ENCODE measurements around the gene PECR.

The PECR gene

GRCh38 chr2:216104691-216105090, 23.1 kb upstream of the PECR start:
- TF ChIP-seq CREB1 (IDR thresholded peaks at IDR 0.05; ENCODE audit: low read depth) (no peak), CEBPB (IDR thresholded peaks at IDR 0.05) (no peak)

GRCh38 chr2:216103213-216103612, 21.6 kb upstream of the PECR start:
- no peak for TF ChIP-seq TAF1 (IDR thresholded peaks at IDR 0.05; ENCODE audit: low read depth)
- TF ChIP-seq EP300 (IDR thresholded peaks at IDR 0.05; ENCODE audit: borderline replicate concordance): no peak
- no peak for TF ChIP-seq TCF12 (IDR thresholded peaks at IDR 0.05; ENCODE audit: low read depth)
- no peak for TF ChIP-seq FOXM1 (IDR thresholded peaks at IDR 0.05; ENCODE audit: borderline replicate concordance, low read depth)
- no peak for TF ChIP-seq NFIC (IDR thresholded peaks at IDR 0.05)
- TF ChIP-seq REST (IDR thresholded peaks at IDR 0.05; ENCODE audit: low read depth): no peak
- TF ChIP-seq MAX (IDR thresholded peaks at IDR 0.05): no peak
- no peak for TF ChIP-seq YY1 (IDR thresholded peaks at IDR 0.05; ENCODE audit: low read depth)

- no peak for TF ChIP-seq REST (IDR thresholded peaks at IDR 0.05; ENCODE audit: low read depth)
- no peak for TF ChIP-seq EP300 (IDR thresholded peaks at IDR 0.05; ENCODE audit: borderline replicate concordance)
- no peak for TF ChIP-seq MAX (IDR thresholded peaks at IDR 0.05)
- TF ChIP-seq TEAD4 (IDR thresholded peaks at IDR 0.05): no peak
- no peak for TF ChIP-seq CEBPB (IDR thresholded peaks at IDR 0.05)
- no peak for TF ChIP-seq NFIC (IDR thresholded peaks at IDR 0.05)
- TF ChIP-seq YY1 (IDR thresholded peaks at IDR 0.05; ENCODE audit: low read depth): no peak
- TF ChIP-seq CREB1 (IDR thresholded peaks at IDR 0.05; ENCODE audit: low read depth): no peak
These were observed 19.5 kb upstream of the PECR start for GRCh38 chr2:216101109-216101508.

GRCh38 chr2:216098421-216099334, 17.1 kb upstream of the PECR start:
- TF ChIP-seq CEBPB (IDR thresholded peaks at IDR 0.05) (no peak), ZBTB7A (IDR thresholded peaks at IDR 0.05; ENCODE audit: low read depth) (no peak), USF1 (IDR thresholded peaks at IDR 0.05) (no peak), RAD21 (IDR thresholded peaks at IDR 0.05; ENCODE audit: low read depth) (no peak), NFIC (IDR thresholded peaks at IDR 0.05) (no peak), MAX (IDR thresholded peaks at IDR 0.05) (no peak), CREB1 (IDR thresholded peaks at IDR 0.05; ENCODE audit: low read depth) (no peak), EP300 (IDR thresholded peaks at IDR 0.05; ENCODE audit: borderline replicate concordance) (no peak), YY1 (IDR thresholded peaks at IDR 0.05; ENCODE audit: low read depth) (no peak), FOXM1 (IDR thresholded peaks at IDR 0.05; ENCODE audit: borderline replicate concordance, low read depth) (no peak), TCF12 (IDR thresholded peaks at IDR 0.05; ENCODE audit: low read depth) (no peak), TAF1 (IDR thresholded peaks at IDR 0.05; ENCODE audit: low read depth) (no peak), REST (IDR thresholded peaks at IDR 0.05; ENCODE audit: low read depth) (no peak), EGR1 (IDR thresholded peaks at IDR 0.05) (no peak), TEAD4 (IDR thresholded peaks at IDR 0.05) (no peak)

GRCh38 chr2:216094701-216095100, 13.1 kb upstream of the PECR start:
- TF ChIP-seq REST (IDR thresholded peaks at IDR 0.05; ENCODE audit: low read depth) (no peak), NFIC (IDR thresholded peaks at IDR 0.05) (no peak), EGR1 (IDR thresholded peaks at IDR 0.05) (no peak), MAX (IDR thresholded peaks at IDR 0.05) (no peak), ZBTB7A (IDR thresholded peaks at IDR 0.05; ENCODE audit: low read depth) (no peak), USF1 (IDR thresholded peaks at IDR 0.05) (no peak), CREB1 (IDR thresholded peaks at IDR 0.05; ENCODE audit: low read depth) (no peak), TCF12 (IDR thresholded peaks at IDR 0.05; ENCODE audit: low read depth) (no peak)

Measured in Ishikawa (cell line).